ENCODE measurements around the gene RIPK1. TPM values are rescaled to one million over a fixed set of nuclear protein-coding genes. Genes with fewer than 3 reads are reported as not detected.

RIPK1 gene
- total RNA-seq, 1 donor from 2014 or later, result 6.2 TPM

DNA sequence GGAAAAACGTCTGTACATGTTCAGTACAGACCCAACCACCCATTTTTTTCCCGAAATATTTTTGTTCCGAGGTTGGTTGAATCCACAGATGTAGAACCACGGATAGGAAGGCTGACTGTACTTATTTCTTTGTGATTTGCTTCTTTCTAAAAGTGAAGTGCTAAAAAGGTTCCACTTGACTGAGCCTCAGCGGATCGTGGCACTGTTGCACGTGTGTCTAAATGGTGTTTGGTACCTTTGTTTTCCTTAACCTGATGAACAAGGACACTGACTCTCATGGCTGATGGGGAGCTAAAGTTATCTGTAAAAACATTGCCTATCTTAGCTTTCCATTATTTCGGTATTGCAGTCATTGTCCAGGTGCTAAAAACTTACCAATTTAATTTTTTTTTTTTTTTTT is 56.4 kb downstream of the RIPK1 start:
- no peak for TF ChIP-seq CTCF (IDR thresholded peaks at IDR 0.05; ENCODE audit: borderline replicate concordance)
- Histone ChIP-seq H3K27ac (replicated peaks) (no peak overlapping the region), H3K36me3 (peaks cover 10% of the 10 kb centered on the region), H3K4me3 (no peak overlapping the region), H3K9me3 (replicated peaks) (no peaks in the 10 kb centered on the region), H3K4me1 (peaks cover 8% of the 10 kb centered on the region), H3K27me3 (ENCODE audit: low read depth) (no peaks in the 10 kb centered on the region)
- DNase-seq, result no peak
- intact Hi-C loops (cut with micrococcal nuclease), result loop anchor here (2.0 kb wide), 1 partner anchor 132 kb away; no protein-coding TSS in a partner anchor

DNA sequence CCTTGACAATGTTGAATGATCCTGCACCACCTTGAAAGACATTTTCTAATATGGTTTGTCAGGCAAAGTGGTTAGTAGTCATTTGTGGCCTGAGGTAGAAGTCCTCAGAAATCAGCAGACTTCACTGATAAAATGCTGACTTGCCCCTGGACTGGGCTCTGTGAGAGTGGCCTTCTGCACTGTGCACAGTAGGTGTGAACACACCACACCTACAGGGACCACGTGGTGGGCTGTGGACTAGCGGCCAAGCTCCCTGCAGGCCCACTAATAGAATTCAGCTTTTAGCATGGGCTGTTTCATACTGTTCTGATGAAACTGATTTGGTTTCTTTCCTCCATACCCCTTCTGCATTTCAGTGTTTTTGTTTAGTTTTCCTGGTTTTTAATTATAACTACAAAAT is 57.5 kb downstream of the RIPK1 start:
- Histone ChIP-seq H3K27me3 (ENCODE audit: low read depth) (no peaks in the 10 kb centered on the region), H3K4me3 (no peak overlapping the region), H3K9me3 (replicated peaks) (no peaks in the 10 kb centered on the region), H3K4me1 (peaks cover 8% of the 10 kb centered on the region), H3K27ac (replicated peaks) (no peak overlapping the region), H3K36me3 (peaks cover 20% of the 10 kb centered on the region)
- DNase-seq, result no peak
- no peak for TF ChIP-seq CTCF (IDR thresholded peaks at IDR 0.05; ENCODE audit: borderline replicate concordance)
- intact Hi-C loops (cut with micrococcal nuclease), result loop anchor here (2.0 kb wide), 1 partner anchor 131 kb away; no protein-coding TSS in a partner anchor

- no peak for TF ChIP-seq CTCF (IDR thresholded peaks at IDR 0.05; ENCODE audit: borderline replicate concordance)
- H3K4me3 ChIP-seq, result no peak overlapping the region
- no peak for DNase-seq
- peaks cover 8% of the 10 kb centered on the region for H3K4me1 ChIP-seq
- peaks cover 36% of the 10 kb centered on the region for H3K36me3 ChIP-seq
- intact Hi-C loops (cut with micrococcal nuclease), result no loop called here
- H3K9me3 ChIP-seq (replicated peaks), result no peaks in the 10 kb centered on the region
- H3K27me3 ChIP-seq (ENCODE audit: low read depth), result no peaks in the 10 kb centered on the region
- no peak overlapping the region for H3K27ac ChIP-seq (replicated peaks)
Measured at GRCh38 chr6:3128356-3129108, 60.2 kb downstream of the RIPK1 start.

GRCh38 chr6:3131695-3132094 is 63.4 kb downstream of the RIPK1 start:
- TF ChIP-seq CTCF (IDR thresholded peaks at IDR 0.05; ENCODE audit: borderline replicate concordance), result no peak

DNA sequence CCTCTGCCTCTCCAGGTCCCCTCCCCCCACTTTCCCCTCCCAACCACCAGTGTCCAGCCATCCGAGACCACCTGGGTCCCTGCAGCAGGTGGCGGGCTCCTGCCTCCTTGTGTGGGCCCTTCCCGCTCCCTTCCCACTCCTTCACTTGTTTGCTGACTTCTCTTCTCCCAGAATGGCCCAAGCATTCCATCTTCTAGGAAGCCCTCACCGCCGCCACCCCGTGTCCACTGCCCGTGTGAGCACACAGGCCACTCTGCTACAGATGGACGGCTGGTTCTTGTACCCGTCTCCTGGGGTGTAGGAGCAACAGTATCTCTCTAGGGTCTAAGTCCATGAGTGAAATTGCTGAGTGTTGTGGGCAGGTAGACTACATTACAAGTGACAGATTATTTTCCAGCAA is 65.2 kb downstream of the RIPK1 start:
- no peaks in the 10 kb centered on the region for H3K27me3 ChIP-seq (ENCODE audit: low read depth)
- no peaks in the 10 kb centered on the region for H3K9me3 ChIP-seq (replicated peaks)
- no peak overlapping the region for H3K27ac ChIP-seq (replicated peaks)
- intact Hi-C loops (cut with micrococcal nuclease), result no loop called here
- H3K36me3 ChIP-seq, result peaks cover 51% of the 10 kb centered on the region
- no peak overlapping the region for H3K4me3 ChIP-seq
- peaks cover 1% of the 10 kb centered on the region for H3K4me1 ChIP-seq
- no peak for TF ChIP-seq CTCF (IDR thresholded peaks at IDR 0.05; ENCODE audit: borderline replicate concordance)
- DNase-seq, result no peak

More at GRCh38 chr6:3131695-3132094, 63.4 kb downstream of the RIPK1 start:
- intact Hi-C loops (cut with micrococcal nuclease), result no loop called here
- Histone ChIP-seq H3K4me1 (peaks cover 5% of the 10 kb centered on the region), H3K4me3 (no peak overlapping the region), H3K27me3 (ENCODE audit: low read depth) (no peaks in the 10 kb centered on the region), H3K27ac (replicated peaks) (no peak overlapping the region), H3K36me3 (peaks cover 36% of the 10 kb centered on the region), H3K9me3 (replicated peaks) (no peaks in the 10 kb centered on the region)
- no peak for DNase-seq

Data from left ventricle myocardium inferior (tissue), 1 donor.